HUES48 (cell line): ENCODE measurements around the gene DHRS7B.
A peak's percentile ranks its signal among the peaks of the same experiment; 100 is the strongest.
"Not testable (repeated sequence)": the region's sequence is repeated elsewhere in the genome, so short reads cannot be mapped to it uniquely, and the experiment has no call there.

Experiments
- H3K27ac ChIP-seq: one replicate; pipeline ENCODE4 v1.7.0; 2013; ENCODE audit warnings: low read depth, low read length, inconsistent platforms
- H3K27me3 ChIP-seq: 2 replicates; pipeline ENCODE4 v1.6.1; 2013; ENCODE audit warnings: mild to moderate bottlenecking, low read length; ENCODE audit not compliant: control insufficient read depth, insufficient read depth
- H3K36me3 ChIP-seq: 2 replicates; pipeline ENCODE4 v1.6.1; 2013; ENCODE audit warnings: low read length; ENCODE audit not compliant: control insufficient read depth, insufficient read depth
- H3K4me1 ChIP-seq: 2 replicates; pipeline ENCODE4 v1.6.1; 2013; ENCODE audit warnings: mild to moderate bottlenecking, low read length; ENCODE audit not compliant: control insufficient read depth, insufficient read depth
- H3K4me3 ChIP-seq: 2 replicates; pipeline ENCODE4 v1.5.1; 2013; ENCODE audit warnings: mild to moderate bottlenecking, low read depth, low read length
- H3K9ac ChIP-seq: 2 replicates; pipeline ENCODE4 v1.6.1; 2013; ENCODE audit warnings: mild to moderate bottlenecking, low read depth, low read length, moderate library complexity
- H3K9me3 ChIP-seq: 2 replicates; pipeline ENCODE4 v1.6.1; 2013; ENCODE audit warnings: low read length; ENCODE audit not compliant: control insufficient read depth, insufficient read depth

DHRS7B gene

GRCh38 chr17:21132428-21132827 is 5.7 kb downstream of the DHRS7B start:
- Histone ChIP-seq H3K27ac (no peak overlapping the region), H3K36me3 (no peaks in the 10 kb centered on the region), H3K4me1 (peaks cover 11% of the 10 kb centered on the region; the same call in 1 of the 2 replicates), H3K9ac (no peak overlapping the region), H3K9me3 (peaks cover 43% of the 10 kb centered on the region), H3K27me3 (no peaks in the 10 kb centered on the region), H3K4me3 (no peak overlapping the region)

GRCh38 chr17:21134559-21134958 is 7.8 kb downstream of the DHRS7B start:
- Histone ChIP-seq H3K27me3 (no peaks in the 10 kb centered on the region), H3K4me3 (no peak overlapping the region), H3K9ac (no peak overlapping the region), H3K9me3 (peaks cover 59% of the 10 kb centered on the region), H3K36me3 (no peaks in the 10 kb centered on the region), H3K27ac (no peak overlapping the region), H3K4me1 (peaks cover 8% of the 10 kb centered on the region; the same call in 1 of the 2 replicates)

GRCh38 chr17:21140911-21141310 is 14.1 kb downstream of the DHRS7B start:
- H3K9ac ChIP-seq = no peak overlapping the region
- H3K27ac ChIP-seq = peak overlapping the region; percentile 0
- peaks cover 5% of the 10 kb centered on the region; the same call in 1 of the 2 replicates for H3K36me3 ChIP-seq
- H3K4me1 ChIP-seq = peaks cover 8% of the 10 kb centered on the region; the same call in 1 of the 2 replicates
- peaks cover 41% of the 10 kb centered on the region for H3K9me3 ChIP-seq
- no peak overlapping the region; the same call in 1 of the 2 replicates for H3K4me3 ChIP-seq
- no peaks in the 10 kb centered on the region for H3K27me3 ChIP-seq

GRCh38 chr17:21141331-21141730 is 14.6 kb downstream of the DHRS7B start:
- Histone ChIP-seq H3K27ac (no peak overlapping the region), H3K9ac (no peak overlapping the region), H3K9me3 (peaks cover 42% of the 10 kb centered on the region), H3K36me3 (peaks cover 5% of the 10 kb centered on the region; the same call in 1 of the 2 replicates), H3K4me3 (no peak overlapping the region; the same call in 1 of the 2 replicates), H3K27me3 (no peaks in the 10 kb centered on the region), H3K4me1 (peaks cover 8% of the 10 kb centered on the region; the same call in 1 of the 2 replicates)

- not testable (repeated sequence) for H3K9ac ChIP-seq, H3K4me1 ChIP-seq, H3K27ac ChIP-seq, H3K27me3 ChIP-seq, H3K4me3 ChIP-seq, H3K36me3 ChIP-seq
- peaks cover 37% of the 10 kb centered on the region for H3K9me3 ChIP-seq
Measured at GRCh38 chr17:21142065-21142464, 15.3 kb downstream of the DHRS7B start.

- Histone ChIP-seq H3K4me3 (no peak overlapping the region), H3K27ac (no peak overlapping the region), H3K9ac (no peak overlapping the region), H3K4me1 (peaks cover 8% of the 10 kb centered on the region; the same call in 1 of the 2 replicates), H3K27me3 (no peaks in the 10 kb centered on the region), H3K36me3 (peaks cover 12% of the 10 kb centered on the region), H3K9me3 (peaks cover 38% of the 10 kb centered on the region)
Measured at GRCh38 chr17:21143695-21144094, 16.9 kb downstream of the DHRS7B start.

GRCh38 chr17:21144299-21144698 is 17.5 kb downstream of the DHRS7B start:
- not testable (repeated sequence) for H3K4me1 ChIP-seq, H3K9ac ChIP-seq, H3K27me3 ChIP-seq, H3K4me3 ChIP-seq, H3K27ac ChIP-seq
- H3K9me3 ChIP-seq = peaks cover 38% of the 10 kb centered on the region
- H3K36me3 ChIP-seq = peaks cover 12% of the 10 kb centered on the region

GRCh38 chr17:21146362-21147015 is 19.7 kb downstream of the DHRS7B start:
- Histone ChIP-seq H3K27ac (no peak overlapping the region), H3K4me3 (no peak overlapping the region), H3K9ac (no peak overlapping the region), H3K9me3 (peaks cover 39% of the 10 kb centered on the region), H3K36me3 (peaks cover 12% of the 10 kb centered on the region), H3K27me3 (no peaks in the 10 kb centered on the region), H3K4me1 (peaks cover 2% of the 10 kb centered on the region; the same call in 1 of the 2 replicates)

GRCh38 chr17:21149621-21150020 is 22.9 kb downstream of the DHRS7B start:
- no peak overlapping the region for H3K4me3 ChIP-seq
- no peak overlapping the region for H3K27ac ChIP-seq
- no peaks in the 10 kb centered on the region for H3K4me1 ChIP-seq
- H3K9ac ChIP-seq = no peak overlapping the region
- no peaks in the 10 kb centered on the region for H3K27me3 ChIP-seq
- H3K36me3 ChIP-seq = peaks cover 7% of the 10 kb centered on the region
- H3K9me3 ChIP-seq = peaks cover 62% of the 10 kb centered on the region

- no peak overlapping the region for H3K9ac ChIP-seq
- H3K27ac ChIP-seq = no peak overlapping the region
- H3K4me3 ChIP-seq = no peak overlapping the region
- H3K4me1 ChIP-seq = no peaks in the 10 kb centered on the region
- peaks cover 50% of the 10 kb centered on the region for H3K9me3 ChIP-seq
- H3K27me3 ChIP-seq = no peaks in the 10 kb centered on the region
- 0 out of 2 replicates have a peak, but pooled peaks cover under 1% of the 10 kb centered on the region for H3K36me3 ChIP-seq
Measured at GRCh38 chr17:21152731-21153130, 26.0 kb downstream of the DHRS7B start.

GRCh38 chr17:21157586-21158370 is 31.0 kb downstream of the DHRS7B start:
- no peak overlapping the region for H3K27ac ChIP-seq
- H3K4me1 ChIP-seq = no peaks in the 10 kb centered on the region
- H3K4me3 ChIP-seq = no peak overlapping the region
- no peaks in the 10 kb centered on the region for H3K36me3 ChIP-seq
- no peak overlapping the region for H3K9ac ChIP-seq
- no peaks in the 10 kb centered on the region for H3K27me3 ChIP-seq
- peaks cover 17% of the 10 kb centered on the region for H3K9me3 ChIP-seq
